ENCODE data around the gene RNF141.

DNA sequence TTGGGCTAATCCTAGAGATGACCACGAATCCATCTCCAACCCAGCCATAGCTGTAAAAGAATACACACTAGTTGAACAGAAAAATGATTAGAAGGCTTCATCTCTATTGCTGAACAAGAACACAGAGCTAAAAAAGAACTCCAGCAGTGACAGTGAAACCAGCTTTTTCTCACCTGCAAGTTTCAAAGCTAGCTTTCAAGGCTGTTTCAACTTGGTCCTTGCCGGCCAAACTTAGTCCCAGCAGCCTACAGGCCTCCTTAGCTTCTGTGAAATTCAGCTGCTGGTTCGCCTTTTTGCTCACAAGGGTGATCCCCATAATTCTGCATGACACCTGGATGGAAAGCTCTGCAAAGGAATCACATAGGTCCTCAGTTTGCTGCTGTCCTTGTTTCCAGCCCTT, 23.0 kb upstream of the RNF141 start:
- TF ChIP-seq EZH2phosphoT487 (IDR thresholded peaks at IDR 0.05; ENCODE audit: insufficient read depth, low read depth) (no peak), EZH2 (IDR thresholded peaks at IDR 0.05; ENCODE audit: insufficient read depth, poor library complexity, severe bottlenecking) (no peak)

All from GM23248 (cell line).